ENCODE data around the gene CDH12. TPM values are rescaled to one million over a fixed set of nuclear protein-coding genes. Genes with fewer than 3 reads are reported as not detected.

CDH12 gene
- total RNA-seq, 2 donors from 2014 or later, result 0.90 to 1.9 TPM

GRCh38 chr5:22627029-22627428, 226.1 kb downstream of the CDH12 start:
- DNase-seq, result no peak
- TF ChIP-seq CTCF (conservative IDR thresholded peaks at IDR 0.05), result no peak
- WGBS, 2 experiments (ENCODE audit: insufficient coverage in 1 of 2, insufficient read length in 1 of 2), result 97 to 100% methylated on average over 2 to 4 of the region's 4 CpGs
- H3K4me3 ChIP-seq (ENCODE audit: low read length), result no peak overlapping the region
- H3K9me3 Mint-ChIP-seq, result peaks cover 28% of the 10 kb centered on the region
- no peak overlapping the region for H3K27ac ChIP-seq (ENCODE audit: low read depth, low read length)
- peaks cover 6% of the 10 kb centered on the region for H3K36me3 Mint-ChIP-seq (ENCODE audit: low read depth)
- no peak overlapping the region for H3K9ac ChIP-seq (ENCODE audit: extremely low read depth, low read length, poor library complexity, severe bottlenecking)
- no peak overlapping the region for H3K27ac Mint-ChIP-seq
- no peaks in the 10 kb centered on the region for H3K27me3 ChIP-seq (ENCODE audit: control insufficient read depth, insufficient read depth, low read length, poor library complexity, severe bottlenecking)
- H3K27me3 Mint-ChIP-seq (ENCODE audit: insufficient read depth), result no peaks in the 10 kb centered on the region
- no peaks in the 10 kb centered on the region for H3K36me3 ChIP-seq (ENCODE audit: control insufficient read depth, insufficient read depth, low read length)
- H3K4me1 Mint-ChIP-seq, result peaks cover 17% of the 10 kb centered on the region
- no peaks in the 10 kb centered on the region for H3K9me3 ChIP-seq (ENCODE audit: control insufficient read depth, low read length)
- no peaks in the 10 kb centered on the region for H3K4me1 ChIP-seq (ENCODE audit: control insufficient read depth, insufficient read depth, low read length)
- H3K4me3 Mint-ChIP-seq, result no peak overlapping the region

GRCh38 chr5:22625451-22625850, 227.7 kb downstream of the CDH12 start:
- no peaks in the 10 kb centered on the region for H3K27me3 ChIP-seq (ENCODE audit: control insufficient read depth, insufficient read depth, low read length, poor library complexity, severe bottlenecking)
- Mint-ChIP-seq H3K4me3 (no peak overlapping the region), H3K27ac (no peak overlapping the region), H3K36me3 (ENCODE audit: low read depth) (peaks cover 6% of the 10 kb centered on the region), H3K4me1 (peaks cover 6% of the 10 kb centered on the region), H3K9me3 (peaks cover 26% of the 10 kb centered on the region), H3K27me3 (ENCODE audit: insufficient read depth) (no peaks in the 10 kb centered on the region)
- no peak overlapping the region for H3K4me3 ChIP-seq (ENCODE audit: low read length)
- 97 to 100% methylated on average over 1 to 2 of the region's 2 CpGs for WGBS, 2 experiments (ENCODE audit: insufficient coverage in 1 of 2, insufficient read length in 1 of 2)
- H3K36me3 ChIP-seq (ENCODE audit: control insufficient read depth, insufficient read depth, low read length), result no peaks in the 10 kb centered on the region
- H3K9me3 ChIP-seq (ENCODE audit: control insufficient read depth, low read length), result no peaks in the 10 kb centered on the region
- H3K4me1 ChIP-seq (ENCODE audit: control insufficient read depth, insufficient read depth, low read length), result peaks cover 4% of the 10 kb centered on the region
- H3K27ac ChIP-seq (ENCODE audit: low read depth, low read length), result no peak overlapping the region
- DNase-seq, result no peak
- no peak overlapping the region for H3K9ac ChIP-seq (ENCODE audit: extremely low read depth, low read length, poor library complexity, severe bottlenecking)
- no peak for TF ChIP-seq CTCF (conservative IDR thresholded peaks at IDR 0.05)

GRCh38 chr5:22621084-22621483, 232.1 kb downstream of the CDH12 start:
- Histone ChIP-seq H3K36me3 (ENCODE audit: control insufficient read depth, insufficient read depth, low read length) (no peaks in the 10 kb centered on the region), H3K4me1 (ENCODE audit: control insufficient read depth, insufficient read depth, low read length) (peaks cover 4% of the 10 kb centered on the region), H3K9me3 (ENCODE audit: control insufficient read depth, low read length) (no peaks in the 10 kb centered on the region), H3K27me3 (ENCODE audit: control insufficient read depth, insufficient read depth, low read length, poor library complexity, severe bottlenecking) (no peaks in the 10 kb centered on the region), H3K9ac (ENCODE audit: extremely low read depth, low read length, poor library complexity, severe bottlenecking) (no peak overlapping the region), H3K27ac (ENCODE audit: low read depth, low read length) (no peak overlapping the region), H3K4me3 (ENCODE audit: low read length) (no peak overlapping the region)
- Mint-ChIP-seq H3K27ac (peak overlapping the region; percentile 16), H3K4me1 (peaks cover 5% of the 10 kb centered on the region), H3K36me3 (ENCODE audit: low read depth) (peaks cover 6% of the 10 kb centered on the region), H3K4me3 (no peak overlapping the region), H3K27me3 (ENCODE audit: insufficient read depth) (no peaks in the 10 kb centered on the region), H3K9me3 (peaks cover 26% of the 10 kb centered on the region)
- DNase-seq, result no peak
- 26% methylated on average over 2 of the region's 2 CpGs; no CpG with 5 or more reads in 1 of the 2 experiments for WGBS, 2 experiments (ENCODE audit: insufficient coverage in 1 of 2, insufficient read length in 1 of 2)
- TF ChIP-seq CTCF (conservative IDR thresholded peaks at IDR 0.05), result no peak

Data from endodermal cell (in vitro differentiated cells).